CD14-positive monocyte (primary cell): Measurements from ENCODE around the gene CYP46A1. TPM values are rescaled to one million over a fixed set of nuclear protein-coding genes. Genes with fewer than 3 reads are reported as not detected.

Experiments
- DNase-seq, 3 donors: peaks; one replicate each; pipeline ENCODE4 v3.0.0-alpha.2; 2011 to 2022
- H2AFZ ChIP-seq: 2 replicates; pipeline ENCODE4 v1.6.0; 2012; ENCODE audit warnings: mild to moderate bottlenecking, low read depth, low read length, inconsistent platforms; ENCODE audit not compliant: insufficient read depth, poor library complexity, severe bottlenecking
- H3K27ac ChIP-seq, 2 donors: 1 replicate in 1 of 2; 2 replicates in 1 of 2; pipeline ENCODE4 v1.5.1; 2012 to 2013; ENCODE audit warnings: low read length in 2 of 2, control low read depth in 1 of 2, inconsistent platforms in 1 of 2, low read depth in 1 of 2, mild to moderate bottlenecking in 1 of 2
- H3K27me3 ChIP-seq, 2 donors: one replicate each; pipeline versions ENCODE4 v1.6.0 to v1.6.1; 2011 to 2013; ENCODE audit warnings: low read length in 2 of 2; ENCODE audit not compliant: control insufficient read depth in 2 of 2, insufficient read depth in 2 of 2
- H3K36me3 ChIP-seq, 2 donors: replicated peaks in 1 of 2; 1 replicate in 1 of 2; 2 replicates in 1 of 2; pipeline versions ENCODE4 v1.5.1 to v1.6.1; 2012 to 2013; ENCODE audit warnings: low read length in 2 of 2, control low read depth in 1 of 2, inconsistent platforms in 1 of 2, mild to moderate bottlenecking in 1 of 2; ENCODE audit not compliant: insufficient read depth in 2 of 2, control insufficient read depth in 1 of 2
- H3K4me1 ChIP-seq, 2 donors: 1 replicate in 1 of 2; 2 replicates in 1 of 2; pipeline versions ENCODE4 v1.5.1 to v1.6.1; 2012 to 2013; ENCODE audit warnings: low read length in 2 of 2, control low read depth in 1 of 2, inconsistent platforms in 1 of 2, mild to moderate bottlenecking in 1 of 2, moderate library complexity in 1 of 2; ENCODE audit not compliant: insufficient read depth in 2 of 2, control insufficient read depth in 1 of 2
- H3K4me2 ChIP-seq: replicated peaks from 2 replicates; pipeline ENCODE3; 2012; ENCODE audit warnings: low read length, moderate library complexity, mild to moderate bottlenecking; ENCODE audit not compliant: poor library complexity, severe bottlenecking; ENCODE audit errors: extremely low read depth
- H3K4me3 ChIP-seq, 3 experiments: fragments of 200-600 bp in 1 of 3; sonication (generic) in 1 of 3; replicated peaks in 1 of 3; 1 replicate in 2 of 3; 2 replicates in 1 of 3; pipeline ENCODE4 v1.5.1; 2011 to 2013; ENCODE audit warnings: low read length in 3 of 3, mild to moderate bottlenecking in 3 of 3, control low read depth in 2 of 3, low read depth in 2 of 3, inconsistent platforms in 1 of 3, moderate library complexity in 1 of 3
- H3K79me2 ChIP-seq: 2 replicates; pipeline ENCODE4 v1.6.0; 2012; ENCODE audit warnings: mild to moderate bottlenecking, control low read depth, inconsistent platforms, low read length, moderate library complexity; ENCODE audit not compliant: insufficient read depth
- H3K9ac ChIP-seq: 2 replicates; pipeline ENCODE4 v1.6.0; 2017; ENCODE audit warnings: low read length, mild to moderate bottlenecking; ENCODE audit not compliant: insufficient read depth, poor library complexity, severe bottlenecking
- H3K9me3 ChIP-seq, 2 donors: replicated peaks in 1 of 2; 1 replicate in 1 of 2; 2 replicates in 1 of 2; pipeline versions ENCODE4 v1.5.1 to v1.6.1; 2012 to 2013; ENCODE audit warnings: low read length in 2 of 2, control low read depth in 1 of 2; ENCODE audit not compliant: control insufficient read depth in 1 of 2, insufficient read depth in 1 of 2
- H4K20me1 ChIP-seq: 2 replicates; pipeline ENCODE4 v1.6.0; 2012; ENCODE audit warnings: mild to moderate bottlenecking, low read length, control low read depth, moderate library complexity; ENCODE audit not compliant: insufficient read depth
- H3K27ac Mint-ChIP-seq, 7 donors: one replicate each; pipeline ENCODE4 v1.8.0; 2020; ENCODE audit warnings: mild to moderate bottlenecking in 7 of 7, mixed read lengths in 7 of 7, moderate library complexity in 6 of 7, inconsistent platforms in 2 of 7
- H3K27me3 Mint-ChIP-seq, 3 donors: one replicate each; pipeline ENCODE4 v1.8.0; 2021 to 2022; ENCODE audit warnings: low read depth in 3 of 3, mild to moderate bottlenecking in 3 of 3, mixed read lengths in 3 of 3, moderate library complexity in 3 of 3, inconsistent platforms in 1 of 3
- H3K36me3 Mint-ChIP-seq, 2 donors: one replicate each; pipeline ENCODE4 v1.8.0; 2020; ENCODE audit warnings: mixed read lengths in 2 of 2, inconsistent platforms in 1 of 2, mild to moderate bottlenecking in 1 of 2
- H3K4me1 Mint-ChIP-seq: one replicate; pipeline ENCODE4 v1.8.0; 2020; ENCODE audit warnings: mild to moderate bottlenecking, mixed read lengths
- H3K4me3 Mint-ChIP-seq, 2 donors: one replicate each; pipeline ENCODE4 v1.8.0; 2020; ENCODE audit warnings: mild to moderate bottlenecking in 2 of 2, mixed read lengths in 2 of 2, moderate library complexity in 1 of 2
- H3K9me3 Mint-ChIP-seq, 7 donors: one replicate each; pipeline ENCODE4 v1.8.0; 2020 to 2022; ENCODE audit warnings: mixed read lengths in 7 of 7, mild to moderate bottlenecking in 6 of 7, moderate library complexity in 6 of 7, inconsistent platforms in 2 of 7
- WGBS: methylation state at CpG from one replicate; pipeline ENCODE4 v1.1.5; 2013; ENCODE audit warnings: missing lambda C conversion rate; ENCODE audit not compliant: insufficient coverage; 5-methylcytosine and 5-hydroxymethylcytosine counted together
- intact Hi-C, 2 donors: fragments of 100-400 bp; cut with micrococcal nuclease; formaldehyde crosslinking; loops; one replicate each; pipeline versions ENCODE4 v1.15.0 to v1.15.1; 2023
- polyA plus RNA-seq, 3 donors: library from polyadenylated mRNA; depleted of rRNA in 1 of 3; unstranded in 2 of 3; stranded (reverse) in 1 of 3; fragments of 300-500 nt in 2 of 3; fragments of >200 nt in 1 of 3; fragmentation: Illumina TruSeq in 2 of 3; gene quantifications; 1 replicate in 2 of 3; 2 replicates in 1 of 3; pipeline ENCODE4 v1.2.3, GENCODE V29; 2012 to 2021
- TF ChIP-seq, protein P1 (sequence below): fragments of 200-600 bp; IDR thresholded peaks from one replicate; pipeline ENCODE4 v1.8.0; 2022; ENCODE audit warnings: antibody characterized with exemption, mild to moderate bottlenecking

The CYP46A1 gene
- polyA plus RNA-seq, 3 donors = not detected

DNA sequence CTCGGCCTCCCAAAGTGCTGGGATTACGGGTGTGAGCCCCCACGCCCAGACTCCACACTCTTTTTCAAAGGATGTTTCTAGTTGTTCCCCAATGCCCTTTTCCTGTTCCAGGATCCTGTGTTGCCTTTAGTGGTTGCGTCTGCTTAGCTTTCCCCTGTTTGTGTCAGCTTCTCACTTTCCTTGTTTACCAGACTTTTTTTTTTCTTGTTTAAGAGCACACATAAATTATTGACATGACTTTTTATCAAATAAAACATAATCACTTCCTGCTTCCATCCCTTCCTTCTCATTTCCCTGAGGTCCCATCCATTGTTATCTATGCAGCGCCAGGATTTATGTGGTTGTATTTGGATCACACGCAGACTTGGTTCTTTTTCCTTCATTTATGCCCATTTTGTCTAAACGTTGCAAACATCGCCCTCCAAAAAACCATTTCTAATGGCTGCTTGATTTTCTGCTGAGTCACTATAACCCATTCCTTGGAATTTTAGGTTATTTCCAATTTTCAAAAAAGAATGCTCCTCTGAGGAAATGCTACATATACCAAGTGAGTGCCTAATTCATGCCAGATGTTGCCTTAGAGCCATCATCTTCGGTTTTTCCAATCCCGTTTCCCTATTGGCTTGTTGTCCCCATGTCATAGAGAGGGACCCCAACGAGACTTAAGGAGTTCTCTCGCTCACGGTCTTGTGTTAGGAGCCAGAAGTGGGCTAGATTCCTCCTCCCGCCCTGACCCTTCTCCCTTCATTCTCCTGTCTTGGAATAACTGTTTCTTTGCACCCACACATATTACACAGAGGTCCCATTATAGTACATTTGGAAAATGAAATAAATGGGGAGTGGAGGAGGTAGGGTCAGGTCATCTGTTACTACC is 13.5 kb upstream of the CYP46A1 start:
- H3K36me3 ChIP-seq = no peaks in the 10 kb centered on the region
- TF ChIP-seq, protein P1, sequence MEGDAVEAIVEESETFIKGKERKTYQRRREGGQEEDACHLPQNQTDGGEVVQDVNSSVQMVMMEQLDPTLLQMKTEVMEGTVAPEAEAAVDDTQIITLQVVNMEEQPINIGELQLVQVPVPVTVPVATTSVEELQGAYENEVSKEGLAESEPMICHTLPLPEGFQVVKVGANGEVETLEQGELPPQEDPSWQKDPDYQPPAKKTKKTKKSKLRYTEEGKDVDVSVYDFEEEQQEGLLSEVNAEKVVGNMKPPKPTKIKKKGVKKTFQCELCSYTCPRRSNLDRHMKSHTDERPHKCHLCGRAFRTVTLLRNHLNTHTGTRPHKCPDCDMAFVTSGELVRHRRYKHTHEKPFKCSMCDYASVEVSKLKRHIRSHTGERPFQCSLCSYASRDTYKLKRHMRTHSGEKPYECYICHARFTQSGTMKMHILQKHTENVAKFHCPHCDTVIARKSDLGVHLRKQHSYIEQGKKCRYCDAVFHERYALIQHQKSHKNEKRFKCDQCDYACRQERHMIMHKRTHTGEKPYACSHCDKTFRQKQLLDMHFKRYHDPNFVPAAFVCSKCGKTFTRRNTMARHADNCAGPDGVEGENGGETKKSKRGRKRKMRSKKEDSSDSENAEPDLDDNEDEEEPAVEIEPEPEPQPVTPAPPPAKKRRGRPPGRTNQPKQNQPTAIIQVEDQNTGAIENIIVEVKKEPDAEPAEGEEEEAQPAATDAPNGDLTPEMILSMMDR = no peak
- no peaks in the 10 kb centered on the region for H3K36me3 Mint-ChIP-seq
- no peak overlapping the region for H3K4me2 ChIP-seq
- no peak overlapping the region for H3K4me3 Mint-ChIP-seq
- H3K4me1 ChIP-seq = peaks cover 10 to 12% of the 10 kb centered on the region in 2 donors
- peaks cover 18 to 21% (median 20%) of the 10 kb centered on the region in 3 donors for H3K27me3 Mint-ChIP-seq
- H2AFZ ChIP-seq = no peak overlapping the region
- H3K4me1 Mint-ChIP-seq = peaks cover 10% of the 10 kb centered on the region
- WGBS = 88% methylated on average over 10 of the region's 14 CpGs
- no peak overlapping the region for H3K27ac ChIP-seq
- peaks cover 0 to 3% of the 10 kb centered on the region in 2 donors for H3K9me3 ChIP-seq
- no peak overlapping the region for H3K9ac ChIP-seq
- peaks cover 0 to 11% (median under 1%) of the 10 kb centered on the region in 7 donors for H3K9me3 Mint-ChIP-seq
- no peaks in the 10 kb centered on the region for H4K20me1 ChIP-seq
- no peak for DNase-seq
- H3K79me2 ChIP-seq = no peaks in the 10 kb centered on the region
- no peak overlapping the region for H3K4me3 ChIP-seq
- H3K27ac Mint-ChIP-seq = no peak overlapping the region
- peaks cover 0 to 6% of the 10 kb centered on the region in 2 donors for H3K27me3 ChIP-seq
- intact Hi-C loops = no loop called here

- no peak for DNase-seq
- 89% methylated on average over 17 of the region's 20 CpGs for WGBS
Measured at GRCh38 chr14:99671235-99672224, 12.6 kb upstream of the CYP46A1 start.

More at GRCh38 chr14:99671235-99672224, 12.6 kb upstream of the CYP46A1 start:
- peaks cover 0 to 11% of the 10 kb centered on the region in 2 donors for H3K27me3 ChIP-seq
- H3K9ac ChIP-seq = no peak overlapping the region
- H4K20me1 ChIP-seq = no peaks in the 10 kb centered on the region
- peaks cover 0 to 5% of the 10 kb centered on the region in 2 donors for H3K9me3 ChIP-seq
- peaks cover 0 to 12% (median 2%) of the 10 kb centered on the region in 7 donors for H3K9me3 Mint-ChIP-seq
- no peak overlapping the region for H2AFZ ChIP-seq
- peaks cover 24 to 30% (median 26%) of the 10 kb centered on the region in 3 donors for H3K27me3 Mint-ChIP-seq
- H3K36me3 ChIP-seq = no peaks in the 10 kb centered on the region
- TF ChIP-seq, protein P1 = no peak
- no peaks in the 10 kb centered on the region for H3K79me2 ChIP-seq
- peaks cover 10% of the 10 kb centered on the region for H3K4me1 Mint-ChIP-seq
- no peak overlapping the region for H3K27ac ChIP-seq
- no peak overlapping the region for H3K4me2 ChIP-seq
- no peak overlapping the region for H3K4me3 ChIP-seq
- peak overlapping the region in 1 of 2 donors; percentile 2 for H3K4me3 Mint-ChIP-seq
- H3K36me3 Mint-ChIP-seq = no peaks in the 10 kb centered on the region
- H3K4me1 ChIP-seq = peaks cover 10 to 12% of the 10 kb centered on the region in 2 donors
- intact Hi-C loops = no loop called here
- no peak overlapping the region for H3K27ac Mint-ChIP-seq
